GM18873 (cell line): ENCODE measurements around the gene LPP.

Experiments
- ATAC-seq: cut with Tn5 transposase; IDR thresholded peaks from one replicate; pipeline ENCODE4 v1.9.1; 2021; ENCODE audit warnings: mild to moderate bottlenecking, moderate library complexity, moderate number of reproducible peaks; ENCODE audit not compliant: unreplicated experiment, low FRiP score

Gene LPP

GRCh38 chr3:188524052-188524451 lies 370.1 kb downstream of the LPP start:
- no peak for ATAC-seq

GRCh38 chr3:188526057-188526456 lies 372.1 kb downstream of the LPP start:
- no peak for ATAC-seq

DNA sequence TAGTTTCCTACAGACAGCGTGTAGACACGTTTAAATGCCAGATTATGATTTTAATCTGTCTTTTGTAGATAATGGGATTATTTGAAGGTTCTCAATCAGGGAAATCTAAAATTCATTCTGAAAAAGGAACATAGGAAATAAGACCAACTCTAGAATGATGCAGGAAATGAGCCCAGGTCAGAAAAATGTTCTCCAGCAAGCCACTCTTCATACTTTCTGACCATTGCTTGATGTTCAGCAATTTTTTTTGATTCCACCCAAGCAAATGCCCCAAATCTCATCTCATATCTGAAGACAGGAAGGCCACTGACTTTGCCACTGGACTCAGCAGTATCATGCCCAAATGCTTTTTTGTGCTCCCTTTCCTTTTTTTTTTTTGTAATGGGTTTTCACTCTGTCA lies 373.4 kb downstream of the LPP start:
- ATAC-seq = no peak

DNA sequence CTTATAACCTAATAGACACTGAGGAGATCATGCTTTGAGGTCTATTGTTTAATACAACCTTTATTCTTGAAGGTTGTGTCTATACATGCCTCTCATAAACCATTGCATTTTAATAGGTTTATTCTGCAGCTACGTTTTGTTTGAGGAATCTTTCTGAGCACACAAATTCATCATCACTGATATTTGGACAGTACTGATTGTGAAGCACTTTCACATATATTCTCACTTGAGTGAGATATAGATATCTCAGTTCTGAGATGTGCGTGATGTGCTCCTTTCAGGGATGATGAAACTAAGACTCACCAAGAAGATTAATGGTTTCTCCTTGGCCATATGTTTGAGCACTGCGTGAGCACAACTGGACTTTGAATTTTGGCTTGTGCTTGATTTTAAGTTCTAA lies 374.4 kb downstream of the LPP start:
- no peak for ATAC-seq

DNA sequence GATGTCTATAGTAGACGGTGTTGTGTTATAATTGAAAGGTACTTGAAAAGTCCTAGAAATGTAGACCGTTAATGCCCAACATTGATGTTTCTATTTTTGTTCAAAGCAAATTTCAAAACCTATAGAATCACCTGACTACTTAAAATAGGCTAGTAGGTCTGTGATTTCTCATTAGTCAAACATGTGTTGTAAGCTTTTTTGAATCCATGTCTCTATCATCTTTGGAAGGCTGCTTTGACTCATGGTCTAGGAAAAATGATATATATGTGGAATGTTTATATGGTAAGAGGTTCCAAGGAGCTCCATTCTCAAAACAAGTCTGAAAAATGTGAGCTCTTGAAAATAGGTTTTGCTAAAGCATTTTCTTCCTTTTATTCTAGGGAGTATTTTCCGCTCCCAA lies 375.3 kb downstream of the LPP start:
- no peak for ATAC-seq

DNA sequence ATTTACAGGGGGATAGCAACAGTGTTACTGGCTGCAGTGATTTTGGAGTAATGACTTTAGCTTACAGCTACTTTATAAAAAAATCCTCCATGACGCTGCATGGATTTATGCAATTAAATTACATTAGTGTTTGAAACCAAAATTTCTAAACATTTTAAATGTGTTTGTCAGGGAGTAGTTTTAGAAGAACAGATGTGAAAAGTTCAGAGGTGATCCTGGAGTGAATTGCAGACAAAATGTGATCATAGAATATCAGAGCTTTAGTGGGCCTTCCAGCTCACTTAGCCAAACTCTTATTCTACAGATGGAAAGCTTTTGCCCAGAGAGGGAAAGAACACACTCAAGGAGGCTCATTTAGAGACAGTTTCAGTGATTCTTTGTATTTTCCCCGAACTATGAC lies 376.3 kb downstream of the LPP start:
- ATAC-seq = no peak

DNA sequence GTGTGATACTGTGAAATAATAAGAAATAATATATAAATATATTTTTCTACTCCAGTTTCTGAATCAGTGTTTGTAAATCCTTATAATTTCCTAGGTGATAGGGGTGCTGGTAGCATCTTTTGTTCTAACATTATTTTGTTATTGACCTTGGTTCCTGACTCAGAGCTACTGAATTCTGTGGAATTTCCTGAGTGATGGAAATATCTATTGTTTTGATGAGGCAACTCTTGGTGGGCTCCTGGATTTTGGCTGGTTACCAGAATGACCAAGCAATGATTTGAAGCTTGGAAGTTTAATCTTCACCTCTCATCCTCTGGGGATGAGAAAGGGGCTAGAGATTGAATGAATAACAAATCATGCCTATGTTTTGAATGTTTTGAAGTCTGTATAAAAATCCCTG lies 377.3 kb downstream of the LPP start:
- no peak for ATAC-seq

DNA sequence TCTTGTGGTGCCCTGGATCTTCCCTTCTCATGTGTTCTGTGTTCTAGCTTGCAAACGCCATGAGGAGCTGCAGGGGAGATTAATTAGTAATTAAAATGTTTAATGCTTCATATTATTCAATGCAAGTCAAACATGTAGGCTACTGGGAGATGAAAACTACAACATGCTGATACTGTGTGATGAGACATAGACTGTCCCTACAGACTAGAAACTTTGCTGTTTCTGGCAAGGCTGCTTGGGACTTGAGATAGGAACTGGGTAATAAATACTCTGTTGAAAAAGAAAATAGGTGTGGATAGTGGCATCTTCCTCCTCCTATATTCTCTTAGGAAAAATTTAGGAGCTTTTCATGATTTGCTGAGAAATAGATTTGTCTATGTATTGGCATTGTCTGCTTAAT lies 379.2 kb downstream of the LPP start:
- no peak for ATAC-seq

DNA sequence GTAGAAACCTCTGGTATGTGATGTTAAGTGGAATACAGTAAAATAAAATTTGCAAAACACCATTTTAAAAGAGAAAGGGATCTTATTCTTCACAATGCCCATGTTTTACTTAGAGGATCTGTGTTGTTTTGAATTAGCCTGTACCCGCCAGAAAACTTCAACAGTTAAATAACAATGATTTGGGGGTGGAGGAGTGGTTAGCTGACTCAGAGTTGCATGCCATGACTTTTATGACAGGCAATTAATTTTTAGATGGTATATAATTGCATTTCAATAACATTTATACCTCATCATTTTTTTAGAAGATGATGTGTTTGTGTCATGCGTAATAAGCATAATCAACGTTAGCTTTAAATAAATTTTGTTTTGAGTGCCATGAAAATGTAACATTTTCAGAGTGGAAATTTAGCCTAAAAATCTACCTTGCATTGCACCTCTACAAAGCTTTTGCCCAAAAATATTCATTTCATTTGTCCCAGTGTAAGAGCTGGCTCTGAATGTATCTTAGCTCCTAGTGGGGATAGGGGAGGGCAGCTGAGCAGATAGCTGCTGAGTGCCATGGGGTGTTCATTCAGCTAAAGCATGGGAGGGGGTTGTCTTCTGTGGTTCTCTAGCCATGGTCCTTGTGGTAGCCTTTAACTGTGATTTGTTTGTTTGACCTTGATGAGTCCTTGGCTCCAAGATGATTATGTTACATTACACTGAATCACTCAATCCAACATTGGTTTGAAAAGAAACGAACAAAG lies 379.8 kb downstream of the LPP start:
- no peak for ATAC-seq

DNA sequence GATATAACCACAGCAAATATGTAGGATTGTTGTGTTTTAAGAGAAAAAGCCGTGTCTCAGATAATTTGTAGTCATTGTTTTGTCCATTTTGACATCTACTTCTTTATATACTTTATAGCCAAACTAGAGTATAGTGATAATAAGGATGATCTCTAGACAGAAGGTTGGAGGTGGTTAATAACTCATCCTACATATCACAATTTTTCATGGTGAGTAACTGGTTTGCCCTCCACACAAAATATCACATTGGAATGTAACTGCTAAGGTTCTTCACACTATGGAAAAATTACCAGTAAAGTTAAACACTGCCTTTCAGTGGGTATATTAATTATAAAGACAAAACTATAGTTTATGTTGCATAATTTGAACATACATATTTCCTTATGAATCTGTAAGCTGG lies 380.7 kb downstream of the LPP start:
- no peak for ATAC-seq

- ATAC-seq = no peak
Observed at GRCh38 chr3:188537606-188538005, 383.6 kb downstream of the LPP start.

GRCh38 chr3:188539037-188539436 lies 385.1 kb downstream of the LPP start:
- ATAC-seq = no peak

DNA sequence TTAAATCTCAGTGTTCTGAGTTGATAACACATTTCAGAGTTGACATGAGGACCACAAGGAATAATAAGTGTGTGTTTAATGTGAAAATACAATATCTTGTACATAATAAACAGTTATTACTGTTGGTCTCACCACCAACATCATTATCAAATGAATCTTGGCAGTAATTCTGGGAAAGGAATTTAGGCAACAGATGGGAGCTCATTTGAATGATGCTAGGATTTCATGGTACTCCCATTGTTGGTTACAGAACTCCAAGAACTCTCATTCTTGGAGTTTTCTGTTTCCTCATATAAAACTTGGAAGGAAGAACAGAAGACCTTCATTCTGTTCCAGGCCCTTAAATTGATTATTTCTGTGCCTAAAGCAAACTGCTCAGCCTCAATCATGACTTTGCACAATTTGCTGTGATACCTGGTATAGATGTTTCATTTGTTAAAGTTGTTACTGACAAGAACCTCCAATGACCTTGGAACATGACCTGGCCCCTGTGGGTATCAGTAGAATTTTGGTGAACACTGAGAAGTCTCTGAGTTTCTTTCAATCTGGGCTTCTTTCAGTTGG lies 385.8 kb downstream of the LPP start:
- ATAC-seq = no peak

- ATAC-seq = no peak
Observed at GRCh38 chr3:188542196-188542595, 388.2 kb downstream of the LPP start.

- no peak for ATAC-seq
Observed at GRCh38 chr3:188544012-188544411, 390.1 kb downstream of the LPP start.

DNA sequence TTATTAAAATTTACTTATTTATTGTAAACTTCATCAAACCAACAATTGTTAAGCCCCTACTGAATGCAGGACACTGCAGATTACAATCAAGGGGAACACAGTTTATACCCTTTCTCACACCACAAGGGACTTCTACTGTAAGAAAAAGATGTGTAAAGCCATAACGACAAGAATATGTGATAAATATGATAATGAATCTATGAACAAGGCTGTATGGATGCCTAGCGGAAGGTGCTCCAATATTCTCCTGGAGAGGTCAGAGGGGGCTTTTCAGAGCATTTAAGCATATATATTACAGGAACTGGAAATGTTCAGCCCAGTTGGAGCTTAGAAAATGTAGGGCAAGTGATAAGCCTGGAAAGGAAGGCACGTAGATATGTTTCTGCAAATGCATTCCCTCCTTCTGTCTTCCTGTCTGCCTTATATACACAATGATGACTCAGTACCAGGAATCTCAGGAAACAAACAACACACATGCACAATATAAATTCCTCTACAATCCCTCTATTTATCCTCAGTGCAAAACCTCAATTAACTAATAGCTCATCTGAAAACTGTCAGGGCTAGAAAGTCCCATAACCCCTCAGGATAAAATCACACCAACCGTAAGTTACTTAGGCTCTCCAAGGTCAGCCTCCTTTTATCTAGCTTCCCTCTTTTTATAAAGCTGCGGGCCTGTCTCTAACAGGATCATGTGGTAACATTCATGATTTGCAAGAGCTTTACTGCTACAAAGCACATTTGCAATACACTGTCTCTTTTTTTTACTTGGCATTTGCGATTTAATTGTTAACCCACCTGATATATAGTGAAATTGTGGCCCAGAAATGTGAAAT lies 393.1 kb downstream of the LPP start:
- no peak for ATAC-seq

DNA sequence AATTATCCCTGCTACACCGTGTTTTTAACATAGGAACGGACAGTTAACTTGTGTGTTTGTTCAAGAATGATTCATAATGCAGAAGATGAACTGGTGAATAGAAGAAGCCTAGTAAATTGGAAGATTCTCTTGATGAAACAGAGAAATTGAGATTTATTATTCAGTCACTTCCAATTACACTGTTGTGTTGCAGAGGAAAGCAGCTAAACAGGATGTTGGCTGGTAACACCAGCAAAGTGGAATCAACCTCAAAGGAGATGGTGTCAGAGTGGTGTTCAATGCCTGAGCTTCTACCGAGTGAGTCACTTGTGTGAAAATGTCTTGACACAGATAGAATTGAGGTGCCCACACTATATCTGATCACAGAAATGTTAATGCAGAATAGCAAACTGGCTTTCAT lies 399.6 kb downstream of the LPP start:
- ATAC-seq = no peak

DNA sequence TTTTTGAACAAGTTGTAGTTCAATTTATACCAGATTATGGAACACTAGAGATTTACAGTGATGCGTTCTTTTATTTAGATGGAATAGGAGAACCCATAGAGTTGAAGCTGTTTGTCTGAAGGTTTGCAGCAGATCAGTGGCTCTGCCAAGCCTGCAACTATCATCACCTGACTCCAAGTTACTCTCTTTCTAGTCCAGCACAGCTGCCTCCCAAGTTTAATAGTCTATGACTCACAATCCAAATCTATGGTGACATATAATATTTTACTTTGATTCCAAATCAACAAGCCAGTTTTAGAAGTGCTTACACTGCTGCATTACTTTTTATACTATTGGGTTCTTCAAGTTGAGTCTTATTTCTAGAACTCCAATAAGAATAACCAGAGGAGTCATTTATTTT lies 400.4 kb downstream of the LPP start:
- ATAC-seq = no peak

GRCh38 chr3:188557235-188557634 lies 403.3 kb downstream of the LPP start:
- ATAC-seq = no peak

GRCh38 chr3:188558343-188559071 lies 404.6 kb downstream of the LPP start:
- no peak for ATAC-seq

- no peak for ATAC-seq
Observed at GRCh38 chr3:188559072-188559429, 405.1 kb downstream of the LPP start.
